ENCODE measurements around the gene TAF4.

Gene TAF4

DNA sequence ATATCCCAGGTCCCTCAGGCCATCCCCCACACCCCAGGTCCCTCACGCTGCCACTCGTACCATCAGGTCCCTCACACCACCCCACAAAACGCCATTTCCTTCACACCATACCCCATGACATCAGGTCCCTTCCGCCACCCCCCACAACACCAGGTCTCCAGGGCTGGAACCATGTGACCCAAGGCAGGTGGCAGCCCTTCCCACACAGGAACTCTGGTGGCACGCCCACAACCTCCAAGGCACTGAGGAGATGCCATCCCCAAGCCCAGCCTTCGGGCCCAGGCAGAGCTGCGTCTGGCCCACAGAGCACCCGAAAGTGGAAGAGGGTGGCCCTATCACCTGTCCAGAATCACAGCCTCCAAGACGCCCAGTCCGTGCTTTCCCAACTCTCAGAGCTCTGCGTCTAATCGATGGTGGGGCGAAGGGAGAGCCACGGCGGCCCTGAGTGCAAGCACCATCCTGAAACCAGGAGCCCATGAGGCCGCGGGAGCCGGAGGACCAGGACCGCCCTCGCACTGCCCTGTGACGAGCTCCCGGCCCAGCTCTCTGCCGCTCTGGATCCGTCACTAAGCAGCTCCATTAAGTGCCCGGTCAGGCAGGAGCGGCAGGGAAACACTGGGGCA, 12.7 kb downstream of the TAF4 start:
- H3K27me3 ChIP-seq, result no peaks in the 10 kb centered on the region
- no peaks in the 10 kb centered on the region for H3K4me1 ChIP-seq (ENCODE audit: control insufficient read depth in 1 of 2, insufficient read depth in 1 of 2, low read depth in 1 of 2, low read length in 1 of 2)
- no peak overlapping the region for H3K4me3 ChIP-seq (ENCODE audit: low read depth in 1 of 2, low read length in 1 of 2)
- H3K9me3 ChIP-seq, result no peaks in the 10 kb centered on the region
- H3K27ac ChIP-seq, result no peak overlapping the region
- H3K36me3 ChIP-seq, result peaks cover 26% of the 10 kb centered on the region
- TF ChIP-seq, protein P1, sequence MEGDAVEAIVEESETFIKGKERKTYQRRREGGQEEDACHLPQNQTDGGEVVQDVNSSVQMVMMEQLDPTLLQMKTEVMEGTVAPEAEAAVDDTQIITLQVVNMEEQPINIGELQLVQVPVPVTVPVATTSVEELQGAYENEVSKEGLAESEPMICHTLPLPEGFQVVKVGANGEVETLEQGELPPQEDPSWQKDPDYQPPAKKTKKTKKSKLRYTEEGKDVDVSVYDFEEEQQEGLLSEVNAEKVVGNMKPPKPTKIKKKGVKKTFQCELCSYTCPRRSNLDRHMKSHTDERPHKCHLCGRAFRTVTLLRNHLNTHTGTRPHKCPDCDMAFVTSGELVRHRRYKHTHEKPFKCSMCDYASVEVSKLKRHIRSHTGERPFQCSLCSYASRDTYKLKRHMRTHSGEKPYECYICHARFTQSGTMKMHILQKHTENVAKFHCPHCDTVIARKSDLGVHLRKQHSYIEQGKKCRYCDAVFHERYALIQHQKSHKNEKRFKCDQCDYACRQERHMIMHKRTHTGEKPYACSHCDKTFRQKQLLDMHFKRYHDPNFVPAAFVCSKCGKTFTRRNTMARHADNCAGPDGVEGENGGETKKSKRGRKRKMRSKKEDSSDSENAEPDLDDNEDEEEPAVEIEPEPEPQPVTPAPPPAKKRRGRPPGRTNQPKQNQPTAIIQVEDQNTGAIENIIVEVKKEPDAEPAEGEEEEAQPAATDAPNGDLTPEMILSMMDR (IDR thresholded peaks at IDR 0.05), result no peak

DNA sequence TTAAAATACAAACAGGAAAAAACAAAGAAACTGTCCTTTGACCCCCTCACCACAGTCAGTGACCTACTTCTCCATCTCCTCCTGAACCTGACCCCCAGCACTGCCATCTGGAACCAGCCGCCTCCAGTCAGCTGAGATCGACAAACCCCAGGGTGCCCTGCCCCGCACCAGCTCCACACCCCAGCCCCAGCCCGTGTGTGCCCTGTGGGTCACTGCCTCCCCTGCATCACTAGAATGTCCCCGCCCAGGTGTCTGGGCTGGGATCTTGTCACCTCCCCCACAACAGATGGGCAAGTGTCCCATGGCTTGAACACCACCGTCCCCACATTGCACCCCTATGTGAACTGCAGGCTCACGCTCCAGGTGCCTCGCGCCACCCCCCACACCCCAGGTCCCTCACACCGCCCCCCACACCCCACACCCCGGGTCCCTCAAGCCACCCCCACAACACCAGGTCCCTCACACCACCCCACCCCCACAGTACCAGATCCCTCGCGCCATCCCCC, 13.3 kb downstream of the TAF4 start:
- no peaks in the 10 kb centered on the region for H3K9me3 ChIP-seq
- peaks cover 26% of the 10 kb centered on the region for H3K36me3 ChIP-seq
- no peaks in the 10 kb centered on the region for H3K4me1 ChIP-seq (ENCODE audit: control insufficient read depth in 1 of 2, insufficient read depth in 1 of 2, low read depth in 1 of 2, low read length in 1 of 2)
- H3K4me3 ChIP-seq (ENCODE audit: low read depth in 1 of 2, low read length in 1 of 2), result no peak overlapping the region
- H3K27me3 ChIP-seq, result no peaks in the 10 kb centered on the region
- H3K27ac ChIP-seq, result no peak overlapping the region
- TF ChIP-seq, protein P1 (IDR thresholded peaks at IDR 0.05), result no peak

- TF ChIP-seq, protein P1 (IDR thresholded peaks at IDR 0.05), result no peak
- Histone ChIP-seq H3K36me3 (peaks cover 26% of the 10 kb centered on the region), H3K9me3 (no peaks in the 10 kb centered on the region), H3K27ac (no peak overlapping the region), H3K4me3 (ENCODE audit: low read depth in 1 of 2, low read length in 1 of 2) (no peak overlapping the region), H3K27me3 (no peaks in the 10 kb centered on the region), H3K4me1 (ENCODE audit: control insufficient read depth in 1 of 2, insufficient read depth in 1 of 2, low read depth in 1 of 2, low read length in 1 of 2) (peaks cover 0 to 3% of the 10 kb centered on the region in 2 experiments)
Observed at GRCh38 chr20:62051546-62052255, 14.0 kb downstream of the TAF4 start.

- H3K4me1 ChIP-seq (ENCODE audit: control insufficient read depth in 1 of 2, insufficient read depth in 1 of 2, low read depth in 1 of 2, low read length in 1 of 2), result peaks cover 4 to 8% of the 10 kb centered on the region in 2 experiments
- TF ChIP-seq, protein P1 (IDR thresholded peaks at IDR 0.05), result no peak
- no peaks in the 10 kb centered on the region for H3K27me3 ChIP-seq
- peaks cover 26% of the 10 kb centered on the region for H3K36me3 ChIP-seq
- no peak overlapping the region for H3K27ac ChIP-seq
- H3K9me3 ChIP-seq, result no peaks in the 10 kb centered on the region
- no peak overlapping the region for H3K4me3 ChIP-seq (ENCODE audit: low read depth in 1 of 2, low read length in 1 of 2)
Observed at GRCh38 chr20:62051144-62051543, 14.5 kb downstream of the TAF4 start.

DNA sequence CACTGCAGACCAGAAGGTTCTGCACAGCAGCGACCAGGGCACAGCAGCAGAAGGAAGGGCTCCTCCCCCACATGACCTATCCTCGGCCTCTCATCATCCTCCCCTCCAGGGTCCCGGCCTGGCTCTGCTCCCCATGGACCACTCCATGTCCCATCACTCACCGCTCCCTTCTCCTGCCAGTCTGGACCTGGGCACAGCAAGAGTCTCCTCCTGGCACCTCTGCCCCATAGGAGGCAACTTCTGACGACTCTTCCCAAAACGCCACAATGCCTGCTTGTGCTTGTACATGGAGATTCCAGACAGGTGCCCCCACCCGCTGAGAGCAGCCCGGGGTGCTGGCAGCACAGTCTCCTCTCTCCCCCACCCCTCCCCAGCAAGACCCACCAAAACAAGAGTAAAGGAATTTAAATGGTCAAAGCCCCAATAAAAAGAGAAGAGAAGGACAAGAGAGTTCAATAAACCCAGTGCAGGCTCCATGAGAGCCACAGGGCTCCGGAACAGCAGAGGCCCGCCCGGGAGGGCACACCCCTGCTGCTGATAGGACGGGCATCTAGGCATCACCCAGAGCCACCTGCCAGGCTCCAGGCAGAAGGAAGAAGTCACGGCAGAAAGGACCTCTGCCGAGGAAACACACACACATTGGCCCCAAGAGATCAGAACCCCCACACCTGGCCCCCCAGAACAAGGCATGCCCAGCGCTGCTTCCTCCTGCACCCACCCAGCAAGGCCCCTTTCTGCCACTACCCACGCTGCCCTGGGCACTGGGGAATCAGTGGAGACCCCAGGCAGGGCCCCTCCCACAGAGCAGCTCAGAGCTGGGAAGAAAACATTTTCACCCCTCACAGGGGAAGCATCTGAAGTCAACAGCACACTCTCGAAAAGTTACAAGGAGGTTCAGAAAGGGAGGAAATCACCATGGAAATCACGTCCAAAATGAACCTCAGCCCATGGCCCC, 15.2 kb downstream of the TAF4 start:
- Histone ChIP-seq H3K4me3 (ENCODE audit: low read depth in 1 of 2, low read length in 1 of 2) (no peak overlapping the region), H3K36me3 (peaks cover 25% of the 10 kb centered on the region), H3K9me3 (no peaks in the 10 kb centered on the region), H3K27me3 (no peaks in the 10 kb centered on the region), H3K4me1 (ENCODE audit: control insufficient read depth in 1 of 2, insufficient read depth in 1 of 2, low read depth in 1 of 2, low read length in 1 of 2) (peaks cover 11 to 15% of the 10 kb centered on the region in 2 experiments), H3K27ac (no peak overlapping the region)
- TF ChIP-seq, protein P1 (IDR thresholded peaks at IDR 0.05), result no peak

All from neutrophil (primary cell).